ENCODE measurements around the gene KIF18B.

Gene KIF18B

GRCh38 chr17:44903012-44903685 lies 44.4 kb downstream of the KIF18B start:
- DNase-seq, result no peak

- no peak for DNase-seq
Observed at GRCh38 chr17:44902135-44902760, 45.3 kb downstream of the KIF18B start.

GRCh38 chr17:44901411-44901921 lies 46.1 kb downstream of the KIF18B start:
- DNase-seq, result no peak

- no peak for DNase-seq
Observed at GRCh38 chr17:44900894-44901293, 46.7 kb downstream of the KIF18B start.

GRCh38 chr17:44899074-44899782 lies 48.3 kb downstream of the KIF18B start, which contains the start of gene EFTUD2:
Gene EFTUD2 (minus strand): TSS chr17:44899445. CDS start chr17:44894521, 4,924 bp downstream.
- DNase-seq, result peak; percentile 97

GRCh38 chr17:44898768-44899073 lies 48.9 kb downstream of the KIF18B start:
- DNase-seq, result no peak

GRCh38 chr17:44894642-44895041 lies 52.9 kb downstream of the KIF18B start:
- no peak for DNase-seq

- DNase-seq, result no peak
Observed at GRCh38 chr17:44892250-44892649, 55.3 kb downstream of the KIF18B start.

GRCh38 chr17:44889003-44889402 lies 58.6 kb downstream of the KIF18B start:
- DNase-seq, result no peak

GRCh38 chr17:44887971-44888954 lies 59.3 kb downstream of the KIF18B start:
- DNase-seq, result no peak

- no peak for DNase-seq
Observed at GRCh38 chr17:44887016-44887415, 60.6 kb downstream of the KIF18B start.

- DNase-seq, result no peak
Observed at GRCh38 chr17:44884941-44885340, 62.6 kb downstream of the KIF18B start.

GRCh38 chr17:44881145-44881544 lies 66.4 kb downstream of the KIF18B start:
- no peak for DNase-seq

- DNase-seq, result no peak
Observed at GRCh38 chr17:44880062-44880461, 67.5 kb downstream of the KIF18B start.

GRCh38 chr17:44879376-44879775 lies 68.2 kb downstream of the KIF18B start:
- DNase-seq, result no peak

- peak; percentile 62 for DNase-seq
Observed at GRCh38 chr17:44878627-44879221, 68.8 kb downstream of the KIF18B start.

GRCh38 chr17:44877121-44877520 lies 70.5 kb downstream of the KIF18B start:
- DNase-seq, result no peak

GRCh38 chr17:44875761-44876160 lies 71.8 kb downstream of the KIF18B start:
- DNase-seq, result no peak
